Neural progenitor cell (in vitro differentiated cells): ENCODE results near the gene GIT2. TPM values are rescaled to one million over a fixed set of nuclear protein-coding genes. Genes with fewer than 3 reads are reported as not detected.
A peak's percentile ranks its signal among the peaks of the same experiment; 100 is the strongest.

Source experiments
- DNase-seq: peaks from one replicate; pipeline ENCODE4 v3.0.0-alpha.2; 2016; ENCODE audit warnings: low spot score
- H2AFZ ChIP-seq: fragments of 200-600 bp; sonication (generic); replicated peaks from 2 replicates; pipeline ENCODE4 v1.6.1; 2016; ENCODE audit warnings: antibody characterized with exemption
- H3F3A ChIP-seq: fragments of 200-600 bp; sonication (generic); 2 replicates; pipeline ENCODE4 v1.6.1; 2016; ENCODE audit warnings: antibody characterized with exemption, low read depth
- H3K27ac ChIP-seq: fragments of 200-600 bp; sonication (generic); 2 replicates; pipeline ENCODE4 v1.5.1; 2016; ENCODE audit warnings: mild to moderate bottlenecking
- H3K27me3 ChIP-seq: fragments of 200-600 bp; sonication (generic); 2 replicates; pipeline ENCODE4 v1.6.1; 2016; ENCODE audit warnings: mild to moderate bottlenecking, moderate library complexity
- H3K36me3 ChIP-seq: fragments of 200-600 bp; sonication (generic); 2 replicates; pipeline ENCODE4 v1.5.1; 2016
- H3K4me1 ChIP-seq: fragments of 200-600 bp; sonication (generic); 2 replicates; pipeline ENCODE4 v1.6.1; 2016; ENCODE audit warnings: mixed run types
- H3K4me2 ChIP-seq: fragments of 200-600 bp; sonication (generic); 2 replicates; pipeline ENCODE4 v1.6.1; 2016
- H3K4me3 ChIP-seq: fragments of 200-600 bp; sonication (generic); 2 replicates; pipeline ENCODE4 v1.5.1; 2016
- H3K79me2 ChIP-seq: fragments of 200-600 bp; sonication (generic); 2 replicates; pipeline ENCODE4 v1.6.1; 2016; ENCODE audit warnings: low read depth
- H3K9ac ChIP-seq: fragments of 200-600 bp; sonication (generic); 2 replicates; pipeline ENCODE4 v1.6.1; 2016
- H3K9me3 ChIP-seq: fragments of 200-600 bp; sonication (generic); 2 replicates; pipeline ENCODE4 v1.5.1; 2016; ENCODE audit warnings: low read depth
- H4K20me1 ChIP-seq: fragments of 200-600 bp; sonication (generic); 2 replicates; pipeline ENCODE4 v1.6.1; 2016; ENCODE audit warnings: low read depth
- H3K27ac Mint-ChIP-seq: 3 replicates; pipeline ENCODE4 v1.8.0; 2021; ENCODE audit warnings: mixed read lengths
- H3K27me3 Mint-ChIP-seq: 2 replicates; pipeline ENCODE4 v1.8.0; 2022; ENCODE audit warnings: low read depth, mild to moderate bottlenecking, inconsistent platforms, moderate library complexity, mixed read lengths; ENCODE audit not compliant: insufficient read depth
- H3K36me3 Mint-ChIP-seq: 3 replicates; pipeline ENCODE4 v1.8.0; 2021; ENCODE audit warnings: mixed read lengths
- H3K4me1 Mint-ChIP-seq: 3 replicates; pipeline ENCODE4 v1.8.0; 2021; ENCODE audit warnings: mixed read lengths
- H3K4me3 Mint-ChIP-seq: 3 replicates; pipeline ENCODE4 v1.8.0; 2021; ENCODE audit warnings: mild to moderate bottlenecking, moderate library complexity, mixed read lengths
- H3K9me3 Mint-ChIP-seq: 3 replicates; pipeline ENCODE4 v1.8.0; 2020; ENCODE audit warnings: mixed read lengths
- EZH2 ChIP-seq: fragments of 200-600 bp; sonication (generic); IDR thresholded peaks from 2 replicates; pipeline ENCODE4 v1.6.1; 2017; ENCODE audit warnings: antibody characterized with exemption, mild to moderate bottlenecking, moderate library complexity
- EZH2phosphoT487 ChIP-seq: fragments of 200-600 bp; sonication (generic); IDR thresholded peaks from 2 replicates; pipeline ENCODE4 v1.6.1; 2017; ENCODE audit warnings: antibody characterized with exemption
- total RNA-seq: library from RNA; depleted of rRNA; stranded (reverse); fragments of >200 nt; gene quantifications from 2 replicates; pipeline ENCODE4 v1.2.3, GENCODE V29; 2015; ENCODE audit warnings: low replicate concordance
- TF ChIP-seq, protein P1 (sequence below): fragments of 200-600 bp; sonication (generic); IDR thresholded peaks from 2 replicates; pipeline ENCODE4 v1.5.1; 2017; ENCODE audit warnings: antibody characterized with exemption, mild to moderate bottlenecking

Gene GIT2
- total RNA-seq, 1 donor from 2014 or later, result 28.5 TPM

DNA sequence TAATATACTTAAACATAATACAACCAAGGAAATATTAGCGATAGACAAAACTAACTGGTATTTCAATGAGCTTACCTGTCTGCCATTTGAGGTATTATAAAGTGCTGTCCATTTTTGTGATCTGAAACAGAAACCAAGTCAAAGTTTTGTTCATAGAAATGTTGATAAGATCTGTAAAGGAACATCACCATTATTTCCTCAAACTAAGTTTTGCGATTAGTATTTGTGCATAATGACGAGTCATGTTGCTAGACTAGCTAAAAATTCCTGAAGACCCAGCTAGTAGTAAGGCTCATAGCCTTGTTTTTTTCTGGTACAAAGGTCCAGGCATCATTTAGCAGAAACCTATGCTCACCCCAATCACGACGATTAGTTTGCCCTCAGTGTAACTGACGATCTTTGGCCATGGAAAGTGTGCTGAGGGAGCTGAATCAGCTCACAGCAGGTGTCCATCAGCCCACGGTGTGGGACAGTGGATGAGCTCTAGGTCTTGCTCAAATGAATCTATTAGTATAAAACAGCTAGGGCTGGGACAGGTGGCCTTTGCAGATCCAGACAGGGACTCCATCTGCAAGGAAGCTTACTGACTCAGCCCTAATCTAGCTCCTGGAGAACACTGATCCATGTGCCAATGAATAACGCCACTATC lies 28.7 kb downstream of the GIT2 start:
- TF ChIP-seq, protein P1, sequence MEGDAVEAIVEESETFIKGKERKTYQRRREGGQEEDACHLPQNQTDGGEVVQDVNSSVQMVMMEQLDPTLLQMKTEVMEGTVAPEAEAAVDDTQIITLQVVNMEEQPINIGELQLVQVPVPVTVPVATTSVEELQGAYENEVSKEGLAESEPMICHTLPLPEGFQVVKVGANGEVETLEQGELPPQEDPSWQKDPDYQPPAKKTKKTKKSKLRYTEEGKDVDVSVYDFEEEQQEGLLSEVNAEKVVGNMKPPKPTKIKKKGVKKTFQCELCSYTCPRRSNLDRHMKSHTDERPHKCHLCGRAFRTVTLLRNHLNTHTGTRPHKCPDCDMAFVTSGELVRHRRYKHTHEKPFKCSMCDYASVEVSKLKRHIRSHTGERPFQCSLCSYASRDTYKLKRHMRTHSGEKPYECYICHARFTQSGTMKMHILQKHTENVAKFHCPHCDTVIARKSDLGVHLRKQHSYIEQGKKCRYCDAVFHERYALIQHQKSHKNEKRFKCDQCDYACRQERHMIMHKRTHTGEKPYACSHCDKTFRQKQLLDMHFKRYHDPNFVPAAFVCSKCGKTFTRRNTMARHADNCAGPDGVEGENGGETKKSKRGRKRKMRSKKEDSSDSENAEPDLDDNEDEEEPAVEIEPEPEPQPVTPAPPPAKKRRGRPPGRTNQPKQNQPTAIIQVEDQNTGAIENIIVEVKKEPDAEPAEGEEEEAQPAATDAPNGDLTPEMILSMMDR, result no peak
- TF ChIP-seq EZH2phosphoT487, result no peak
- TF ChIP-seq EZH2, result no peak
- Histone ChIP-seq H3K4me1 (no peaks in the 10 kb centered on the region), H3K27me3 (no peaks in the 10 kb centered on the region), H3K9me3 (no peaks in the 10 kb centered on the region), H4K20me1 (no peaks in the 10 kb centered on the region), H2AFZ (no peak overlapping the region), H3K4me2 (no peak overlapping the region), H3K27ac (no peak overlapping the region), H3F3A (no peaks in the 10 kb centered on the region), H3K9ac (no peak overlapping the region), H3K4me3 (no peak overlapping the region), H3K36me3 (peaks cover 3% of the 10 kb centered on the region), H3K79me2 (no peaks in the 10 kb centered on the region)
- Mint-ChIP-seq H3K4me1 (no peaks in the 10 kb centered on the region), H3K36me3 (peaks cover 22% of the 10 kb centered on the region), H3K27ac (no peak overlapping the region), H3K27me3 (no peaks in the 10 kb centered on the region), H3K9me3 (no peaks in the 10 kb centered on the region), H3K4me3 (no peak overlapping the region)
- DNase-seq, result peak; percentile 27

DNA sequence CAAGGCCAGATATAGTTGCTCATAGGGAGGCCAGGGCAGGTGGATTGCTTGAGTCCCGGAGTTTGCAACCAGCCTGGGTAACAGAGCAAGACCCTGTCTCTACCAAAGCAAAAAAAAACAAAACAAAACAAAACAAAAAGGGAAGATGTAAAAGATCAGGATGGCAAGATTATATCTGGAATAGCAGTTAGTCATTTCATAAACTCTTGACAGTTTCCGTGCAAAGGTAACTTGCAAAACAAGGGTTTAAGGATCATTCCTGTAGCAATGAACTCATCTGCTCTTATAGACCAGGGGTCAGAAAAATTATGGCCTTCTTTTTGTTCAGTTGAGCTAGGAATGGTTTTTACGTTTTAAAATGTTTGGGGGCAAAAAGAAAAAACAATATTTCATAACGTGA lies 29.6 kb downstream of the GIT2 start:
- Histone ChIP-seq H2AFZ (no peak overlapping the region), H3K4me2 (no peak overlapping the region), H3K27ac (no peak overlapping the region), H4K20me1 (no peaks in the 10 kb centered on the region), H3K4me1 (no peaks in the 10 kb centered on the region), H3K36me3 (no peaks in the 10 kb centered on the region), H3K79me2 (no peaks in the 10 kb centered on the region), H3K4me3 (no peak overlapping the region), H3K9ac (no peak overlapping the region), H3K27me3 (no peaks in the 10 kb centered on the region), H3K9me3 (no peaks in the 10 kb centered on the region), H3F3A (no peaks in the 10 kb centered on the region)
- Mint-ChIP-seq H3K9me3 (no peaks in the 10 kb centered on the region), H3K27ac (no peak overlapping the region), H3K4me1 (no peaks in the 10 kb centered on the region), H3K27me3 (no peaks in the 10 kb centered on the region), H3K36me3 (peaks cover 18% of the 10 kb centered on the region), H3K4me3 (no peak overlapping the region)
- DNase-seq, result no peak
- TF ChIP-seq EZH2phosphoT487 (no peak), EZH2 (no peak)
- TF ChIP-seq, protein P1, result no peak

DNA sequence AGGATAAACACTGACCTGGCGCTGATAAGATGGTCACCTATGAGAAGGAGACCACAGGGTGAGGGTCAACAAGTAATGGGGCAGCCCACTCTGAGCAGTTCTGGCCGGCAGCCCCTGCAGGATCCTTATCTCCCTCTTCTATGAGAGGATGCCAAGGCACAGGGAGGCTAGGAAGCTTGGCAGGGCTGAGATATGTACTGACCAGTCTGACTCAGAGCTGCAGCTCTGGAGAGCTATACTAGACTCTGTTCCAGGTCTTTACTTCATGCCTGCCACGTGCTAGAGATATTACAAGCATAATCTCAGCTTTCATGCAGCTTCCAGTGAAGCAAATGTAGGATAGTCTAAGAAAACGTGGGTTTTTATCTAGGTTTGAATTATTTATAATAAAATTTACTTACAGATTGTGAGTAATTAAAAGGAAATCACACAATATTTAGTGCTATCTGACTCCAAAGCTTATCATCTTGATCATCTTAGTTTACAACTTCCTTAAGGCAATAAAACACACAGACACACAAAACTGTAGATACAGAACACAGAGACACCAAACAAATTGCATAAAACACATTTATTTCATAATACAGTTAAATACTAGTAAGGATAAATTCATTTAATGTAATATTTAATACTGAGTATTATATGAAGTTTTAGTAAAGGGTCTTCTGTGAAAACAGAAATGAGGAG lies 32.3 kb downstream of the GIT2 start:
- Histone ChIP-seq H3K9ac (no peak overlapping the region), H3K27me3 (no peaks in the 10 kb centered on the region), H4K20me1 (no peaks in the 10 kb centered on the region), H3K4me3 (no peak overlapping the region), H3K79me2 (no peaks in the 10 kb centered on the region), H3F3A (no peaks in the 10 kb centered on the region), H2AFZ (no peak overlapping the region), H3K9me3 (no peaks in the 10 kb centered on the region), H3K36me3 (no peaks in the 10 kb centered on the region), H3K27ac (no peak overlapping the region), H3K4me2 (no peak overlapping the region), H3K4me1 (no peaks in the 10 kb centered on the region)
- DNase-seq, result no peak
- Mint-ChIP-seq H3K4me3 (no peak overlapping the region), H3K9me3 (no peaks in the 10 kb centered on the region), H3K4me1 (no peaks in the 10 kb centered on the region), H3K36me3 (peaks cover 24% of the 10 kb centered on the region), H3K27me3 (no peaks in the 10 kb centered on the region), H3K27ac (no peak overlapping the region)
- TF ChIP-seq, protein P1, result no peak
- no peak for TF ChIP-seq EZH2phosphoT487
- TF ChIP-seq EZH2, result no peak
